ENCODE measurements around the gene HIF3A.
"Not testable (repeated sequence)": the region's sequence is repeated elsewhere in the genome, so short reads cannot be mapped to it uniquely, and the experiment has no call there.

Gene HIF3A

GRCh38 chr19:46361915-46362314 lies 65.1 kb downstream of the HIF3A start:
- no peak for DNase-seq (ENCODE audit: low read depth)

DNA sequence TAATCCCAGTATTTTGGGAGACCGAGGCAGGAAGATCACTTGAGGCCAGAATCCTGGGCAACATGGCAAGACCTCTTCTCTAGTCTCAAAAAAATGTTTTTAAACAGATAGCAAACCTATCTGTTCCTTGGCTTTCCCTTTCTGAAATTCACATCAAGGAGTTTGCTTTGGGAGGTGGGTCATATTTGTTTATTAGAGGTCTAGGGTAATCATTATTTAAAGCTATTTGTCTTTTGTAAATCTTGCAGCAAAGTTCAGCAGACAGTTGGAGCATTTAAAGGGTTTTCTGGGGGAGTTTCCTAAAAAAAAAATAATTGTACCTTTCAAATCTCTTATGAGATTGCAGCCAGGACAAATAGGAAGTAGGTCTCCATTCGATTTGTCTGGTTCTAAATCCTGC lies 67.5 kb downstream of the HIF3A start:
- DNase-seq (ENCODE audit: low read depth), result no peak

DNA sequence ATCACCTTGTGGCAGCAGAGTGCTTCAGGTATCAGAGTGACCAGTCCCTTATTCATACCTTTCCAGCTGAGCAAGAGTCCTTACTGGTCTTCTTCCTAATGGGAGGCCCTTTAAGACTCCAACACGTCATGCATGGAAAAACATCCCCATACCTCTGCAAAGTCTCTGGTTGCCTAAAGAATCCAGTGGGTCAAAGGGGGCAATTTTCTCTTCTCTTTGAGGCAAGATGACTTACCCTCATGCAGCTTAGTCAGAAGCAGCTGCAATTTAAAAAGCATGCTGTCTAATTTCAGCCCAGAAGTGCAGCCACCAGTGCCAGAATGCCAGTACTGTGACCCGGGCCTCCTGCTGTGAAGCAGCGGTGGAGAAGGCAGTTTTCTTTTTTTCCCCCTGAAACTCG lies 68.7 kb downstream of the HIF3A start:
- DNase-seq (ENCODE audit: low read depth), result no peak

GRCh38 chr19:46366620-46367292 lies 69.9 kb downstream of the HIF3A start:
- no peak for DNase-seq (ENCODE audit: low read depth)

- no peak for DNase-seq (ENCODE audit: low read depth)
Measured at GRCh38 chr19:46367426-46367825, 70.6 kb downstream of the HIF3A start.

DNA sequence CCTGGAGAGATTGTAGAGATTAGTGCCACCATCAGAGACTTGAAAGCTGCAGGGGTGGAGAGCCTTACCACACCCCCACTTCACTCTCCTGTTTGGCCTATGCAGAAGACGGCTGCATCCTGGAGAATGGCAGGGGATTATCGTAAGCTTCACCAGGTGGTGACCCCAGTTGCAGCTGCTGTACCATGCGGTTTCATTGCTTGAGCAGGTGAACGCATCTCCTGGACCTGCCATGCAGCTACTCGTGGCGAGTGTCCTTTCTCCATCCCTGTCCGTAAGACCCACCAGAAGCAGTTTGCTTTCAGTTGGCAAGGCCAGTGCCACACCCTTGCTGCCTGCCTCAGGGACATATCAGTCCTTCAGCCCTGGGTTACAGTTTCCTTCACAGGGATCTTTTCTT lies 71.3 kb downstream of the HIF3A start:
- DNase-seq (ENCODE audit: low read depth), result no peak

DNA sequence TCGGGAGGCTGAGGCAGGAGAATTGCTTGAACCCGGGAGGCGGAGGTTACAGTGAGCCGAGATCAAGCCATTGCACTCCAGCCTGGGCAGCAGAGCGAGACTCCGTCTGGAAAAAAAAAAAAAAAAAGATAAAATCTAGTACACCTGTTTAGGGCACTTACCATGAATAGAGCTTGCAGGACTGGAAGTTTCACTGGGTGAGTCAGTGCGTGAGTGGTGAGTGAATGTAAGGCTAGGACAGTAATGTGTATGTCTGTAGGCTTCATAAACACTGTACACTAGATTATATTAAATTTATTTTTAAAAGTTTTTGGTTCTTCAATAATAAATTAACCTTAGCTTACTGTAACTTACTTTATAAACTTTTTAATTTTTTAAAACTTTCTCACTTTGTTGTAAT lies 73.0 kb downstream of the HIF3A start:
- no peak for DNase-seq (ENCODE audit: low read depth)

GRCh38 chr19:46371371-46371901 lies 74.6 kb downstream of the HIF3A start:
- DNase-seq (ENCODE audit: low read depth), result no peak

DNA sequence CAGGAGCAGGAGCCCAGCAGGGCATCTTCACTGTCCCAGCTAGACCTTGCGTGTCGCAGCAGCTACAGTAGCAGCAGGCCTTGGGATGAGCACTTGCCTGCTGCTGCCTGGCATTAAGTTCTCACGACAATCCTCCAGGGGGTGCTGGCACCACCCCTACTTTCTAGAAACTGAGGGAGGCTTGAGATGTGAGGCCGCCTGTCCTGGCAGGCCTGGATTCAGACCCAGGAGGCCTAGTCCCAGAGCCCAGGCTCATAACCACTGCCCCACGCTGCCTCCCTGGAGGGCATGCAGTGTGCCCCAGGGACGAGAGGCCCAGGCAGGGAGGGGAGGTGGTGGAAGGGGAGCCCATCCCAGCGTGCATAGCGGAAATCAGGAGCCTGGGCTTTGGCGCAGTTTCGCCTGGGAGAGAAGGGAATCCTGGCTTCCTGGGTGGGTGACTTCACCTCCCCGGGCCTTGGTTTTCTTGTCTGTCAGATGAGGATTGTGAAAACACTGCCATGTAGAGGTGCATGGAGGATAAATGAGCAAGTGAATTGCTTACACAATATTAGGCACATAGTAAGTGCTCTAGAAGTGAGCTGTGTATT lies 76.2 kb downstream of the HIF3A start:
- no peak for DNase-seq (ENCODE audit: low read depth)

- DNase-seq (ENCODE audit: low read depth), result no peak
Measured at GRCh38 chr19:46373491-46374359, 76.9 kb downstream of the HIF3A start.

DNA sequence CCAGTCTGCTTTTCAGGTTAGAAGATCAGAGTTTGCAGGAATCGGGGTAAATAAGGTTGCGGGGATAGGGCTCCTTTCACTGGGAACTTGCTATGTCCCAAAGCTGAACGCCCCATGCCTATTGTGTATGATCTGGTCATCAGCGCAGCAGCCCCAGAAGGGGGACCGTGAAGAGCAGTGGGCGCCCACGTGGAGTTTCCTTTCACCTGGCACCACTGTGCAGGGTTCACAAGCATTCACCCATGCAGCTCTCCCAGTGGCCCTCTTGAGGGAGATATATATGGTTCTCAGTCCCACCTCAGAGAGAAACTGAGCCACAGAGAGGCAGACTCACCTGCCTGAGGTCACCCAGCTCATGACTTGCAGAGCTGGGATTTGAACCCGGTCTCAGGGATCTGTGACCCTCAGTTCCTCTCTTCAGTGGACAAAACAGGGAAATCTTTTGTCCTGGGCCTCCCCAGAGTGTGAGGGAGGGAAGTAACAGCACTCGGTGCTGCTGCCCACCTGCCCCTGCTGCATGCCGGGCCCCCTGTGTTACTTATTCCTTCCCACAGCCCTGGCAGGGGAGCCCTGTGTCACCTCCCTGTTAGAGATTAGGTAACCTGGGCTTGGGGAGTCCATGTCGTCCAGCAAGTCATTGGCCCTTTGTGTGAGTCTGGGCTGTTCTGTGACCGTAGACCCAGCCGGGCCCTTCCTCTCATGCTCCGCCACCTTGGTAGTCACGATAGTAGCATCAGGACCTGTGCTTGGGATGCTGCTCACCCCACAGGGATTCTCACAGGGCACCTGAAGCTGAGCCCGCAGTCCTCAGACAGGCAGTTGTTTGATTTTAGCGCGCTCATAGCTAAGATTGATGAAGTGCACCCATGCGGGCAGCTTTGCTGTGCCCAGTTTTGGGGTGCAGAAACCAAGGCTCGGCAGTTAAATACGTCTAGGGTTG lies 78.0 kb downstream of the HIF3A start:
- no peak for DNase-seq (ENCODE audit: low read depth)

DNA sequence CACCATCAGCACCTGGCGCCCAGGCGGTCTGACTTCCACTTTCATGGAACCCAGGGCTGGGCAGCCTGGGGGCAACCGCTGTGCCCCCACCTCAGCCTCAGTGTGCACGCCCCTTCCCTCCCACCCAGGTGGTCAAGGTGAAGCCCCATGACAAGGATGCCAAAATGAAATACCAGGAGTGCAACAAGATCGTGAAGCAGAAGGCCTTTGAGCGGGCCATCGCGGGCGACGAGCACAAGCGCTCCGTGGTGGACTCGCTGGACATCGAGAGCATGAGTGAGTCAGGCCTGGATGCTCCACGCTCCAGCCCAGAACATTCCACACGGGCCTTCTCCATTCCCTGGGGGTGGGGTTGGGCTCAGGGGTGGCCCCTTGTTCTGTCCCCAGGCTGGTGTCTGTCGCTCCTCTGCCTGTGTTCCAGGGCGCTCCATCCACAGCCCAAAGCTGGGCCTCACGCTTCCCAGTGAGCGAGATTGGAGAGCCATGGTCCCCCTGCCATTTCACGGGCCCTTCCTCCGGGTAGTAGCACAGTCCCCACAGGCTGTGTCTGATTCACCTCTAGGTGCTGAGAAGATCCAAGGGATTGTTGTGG lies 78.7 kb downstream of the HIF3A start:
- not testable (repeated sequence) for DNase-seq (ENCODE audit: low read depth)

GRCh38 chr19:46376241-46377153 lies 79.7 kb downstream of the HIF3A start:
- no peak for DNase-seq (ENCODE audit: low read depth)

DNA sequence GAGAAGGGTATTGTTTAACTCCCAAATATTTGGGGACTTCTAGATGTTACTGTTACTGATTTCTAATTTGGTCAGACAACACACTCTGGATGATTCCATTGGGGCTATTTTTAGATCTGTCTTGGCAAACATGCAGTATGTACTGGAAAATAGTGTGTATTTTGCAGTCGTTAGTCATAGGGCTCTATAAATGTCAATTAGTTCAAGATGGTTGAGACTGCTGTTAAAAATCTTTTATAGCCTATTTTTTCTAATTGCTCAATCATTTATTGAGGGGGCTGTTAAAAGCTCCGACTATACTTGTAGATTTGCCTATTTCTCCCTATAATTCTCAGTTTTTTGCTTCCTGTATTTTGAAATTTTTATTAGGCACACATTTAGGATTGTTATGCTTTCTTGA lies 81.4 kb downstream of the HIF3A start:
- no peak for DNase-seq (ENCODE audit: low read depth)

DNA sequence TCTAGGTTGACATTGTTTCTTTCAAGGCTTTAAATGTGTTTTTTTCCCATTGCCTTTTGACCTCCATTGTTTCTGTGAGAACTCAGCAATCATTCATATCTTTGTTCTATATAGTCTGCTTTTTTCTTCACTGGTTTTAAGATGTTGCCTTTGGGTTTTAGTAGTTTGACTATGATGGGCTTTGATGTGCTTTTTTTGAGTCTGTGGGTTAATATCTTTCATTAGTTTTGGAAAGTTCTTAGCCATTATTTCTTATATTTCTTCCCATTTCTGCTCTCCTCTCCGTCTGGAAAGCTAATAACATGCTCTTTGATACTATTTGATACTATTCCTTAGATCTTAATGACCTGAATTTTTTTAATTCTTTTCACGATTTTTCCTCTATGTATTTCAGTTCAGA lies 83.8 kb downstream of the HIF3A start:
- no peak for DNase-seq (ENCODE audit: low read depth)

DNA sequence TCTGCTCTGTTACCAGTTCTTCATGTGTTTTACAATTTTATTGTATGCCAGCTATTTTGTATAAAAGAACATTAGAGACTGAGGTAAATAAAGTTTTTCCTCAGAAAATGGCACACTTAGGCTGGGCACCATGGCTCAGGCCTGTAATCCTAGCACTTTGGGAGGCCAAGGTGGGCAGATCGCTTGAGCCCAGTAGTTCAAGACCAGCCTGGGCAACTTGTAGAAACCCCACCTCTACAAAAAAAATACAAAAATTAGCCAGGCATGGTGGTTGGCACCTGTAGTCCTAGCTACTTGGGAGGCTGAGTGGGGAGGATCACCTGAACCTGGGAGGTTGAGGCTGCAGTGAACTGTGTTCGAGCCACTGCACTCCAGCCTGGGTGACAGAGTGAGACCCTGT lies 84.5 kb downstream of the HIF3A start:
- no peak for DNase-seq (ENCODE audit: low read depth)

DNA sequence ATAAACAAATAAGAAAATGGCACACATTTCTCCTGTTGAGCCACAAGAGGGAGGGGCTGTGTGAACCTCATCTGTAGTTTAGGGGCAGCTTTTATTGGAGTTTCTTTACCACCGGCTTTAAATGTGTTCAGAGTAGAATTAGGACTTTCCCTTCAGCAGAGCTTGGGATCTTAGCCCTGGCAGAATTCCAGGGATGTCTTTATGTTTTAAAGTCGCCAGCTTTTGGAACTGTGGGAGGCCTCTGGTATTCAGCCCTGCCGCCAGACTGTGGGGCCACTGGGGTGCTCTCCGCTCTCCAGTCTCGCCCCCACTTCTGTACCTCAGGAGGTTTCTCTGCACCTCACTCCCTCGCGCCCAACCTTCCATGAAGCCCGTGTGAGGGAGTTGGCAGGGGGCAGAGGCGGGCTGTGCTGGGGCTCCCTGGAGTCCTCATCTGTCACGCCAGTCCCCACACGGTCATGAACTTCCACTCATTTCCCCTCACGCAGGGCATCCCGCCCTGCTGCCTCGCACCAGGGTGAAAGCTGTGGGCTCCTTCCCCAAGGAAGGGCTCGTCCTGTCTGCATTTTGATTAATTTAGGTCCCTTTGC lies 85.0 kb downstream of the HIF3A start:
- DNase-seq (ENCODE audit: low read depth), result no peak

DNA sequence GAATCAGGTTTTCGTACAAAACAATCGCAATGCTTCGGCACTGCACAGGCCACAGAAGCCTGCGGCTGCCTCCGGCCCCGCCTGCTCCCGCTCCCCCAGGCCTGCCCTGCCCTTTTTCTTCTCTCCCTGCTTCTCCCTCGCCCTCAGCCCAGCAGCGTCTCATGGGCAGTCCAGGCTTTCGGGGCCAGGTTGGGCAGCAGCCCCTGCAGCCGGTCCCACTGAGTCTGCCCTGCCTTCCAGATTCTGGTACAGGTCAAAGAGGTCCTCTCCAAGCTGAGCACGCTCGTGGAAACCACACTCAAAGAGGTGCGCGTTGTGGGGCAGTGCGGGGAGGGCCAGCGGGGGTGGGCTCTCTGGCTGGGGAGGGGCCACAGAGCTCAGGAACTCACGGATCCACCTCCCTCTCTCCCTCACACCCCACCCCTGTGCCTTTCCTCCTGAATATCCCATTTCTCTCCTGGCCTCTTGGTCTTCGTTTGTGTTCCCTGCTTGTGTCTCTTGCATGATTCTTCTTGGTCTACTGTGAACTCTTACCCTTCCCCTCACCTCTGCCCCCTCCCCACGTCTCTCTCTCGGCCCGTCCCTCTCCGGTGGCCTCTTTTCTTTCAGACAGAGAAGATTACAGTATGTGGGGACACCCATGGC lies 86.5 kb downstream of the HIF3A start:
- no peak for DNase-seq (ENCODE audit: low read depth)

GRCh38 chr19:46383846-46384245 lies 87.0 kb downstream of the HIF3A start:
- DNase-seq (ENCODE audit: low read depth), result no peak
